ENCODE measurements around the gene FAM124A. TPM values are rescaled to one million over a fixed set of nuclear protein-coding genes. Genes with fewer than 3 reads are reported as not detected.

Gene FAM124A
- total and polyA plus RNA-seq, 2 of the 8 experiments (the other 6 are each of a cell fraction or from before 2014, with no cell fraction given): 40.7 to 49.9 TPM

DNA sequence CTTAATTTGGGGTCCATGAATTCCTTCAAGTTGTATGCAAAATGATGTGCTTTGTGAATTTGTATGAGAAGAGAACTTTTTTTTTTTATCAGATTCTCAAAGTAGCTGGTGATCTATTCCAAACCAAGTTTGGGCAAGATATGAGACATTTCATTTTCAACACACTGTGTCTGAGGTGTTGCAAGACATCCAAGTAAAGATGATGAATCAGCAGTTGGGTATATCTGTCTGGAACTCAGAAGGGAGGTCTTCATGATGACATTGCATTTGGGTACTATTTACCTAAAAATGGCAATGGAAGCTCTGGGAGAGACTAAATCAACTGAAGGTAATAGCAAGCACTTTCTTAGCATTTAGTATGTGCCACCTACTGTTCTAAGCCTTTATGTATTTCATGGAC is 2.8 kb downstream of the FAM124A start:
- Histone ChIP-seq H4K5ac (ENCODE audit: insufficient read length, low read depth, low read length) (no peak overlapping the region), H2BK20ac (ENCODE audit: low read length) (no peak overlapping the region), H3K23me2 (ENCODE audit: low read depth, low read length) (peaks cover 7% of the 10 kb centered on the region), H3K27ac (ENCODE audit: low read depth, low read length) (no peak overlapping the region), H3K27me3 (replicated peaks in 1 of 4; ENCODE audit: control insufficient read depth in 3 of 4, extremely low read depth in 1 of 4, insufficient read depth in 3 of 4, low read length in 3 of 4) (no peaks in the 10 kb centered on the region), H2BK12ac (ENCODE audit: low read depth, low read length) (0 out of 2 replicates have a peak overlapping the region, but pooled peaks have one; percentile 41), H3K4me3 (ENCODE audit: extremely low read depth in 1 of 4, insufficient read depth in 2 of 4, low read depth in 3 of 4, low read length in 4 of 4) (peak overlapping the region in 2 of 4 experiments; percentile 7 to 89; a peak in 3 of 8 replicates), H2BK120ac (replicated peaks; ENCODE audit: low read depth, low read length) (no peak overlapping the region), H3K4me1 (replicated peaks in 1 of 4; ENCODE audit: control insufficient read depth in 3 of 4, insufficient read depth in 4 of 4, low read length in 3 of 4) (peaks cover 10 to 40% (median 26%) of the 10 kb centered on the region in 4 experiments), H3K9ac (replicated peaks in 1 of 4; ENCODE audit: extremely low read depth in 1 of 4, low read depth in 3 of 4, low read length in 3 of 4) (no peak overlapping the region), H2BK5ac (ENCODE audit: low read depth, low read length) (0 out of 2 replicates have a peak overlapping the region, but pooled peaks have one; percentile 66), H3K79me1 (ENCODE audit: low read depth, low read length) (peaks cover 3% of the 10 kb centered on the region), H3K79me2 (ENCODE audit: control insufficient read depth in 1 of 2, insufficient read depth in 2 of 2, low read length in 2 of 2) (peaks cover 5 to 74% of the 10 kb centered on the region in 2 experiments), H3K4me2 (ENCODE audit: insufficient read depth in 1 of 2, low read depth in 2 of 2, low read length in 2 of 2) (peak overlapping the region; percentile 37 to 84), H3K18ac (ENCODE audit: extremely low read depth, low read length) (peak overlapping the region; percentile 42; the same call in 1 of the 2 replicates), H4K91ac (replicated peaks; ENCODE audit: insufficient read length, low read length) (no peak overlapping the region), H3K56ac (replicated peaks; ENCODE audit: insufficient read length, low read depth, low read length) (no peak overlapping the region), H3K4ac (replicated peaks; ENCODE audit: insufficient read length, low read depth, low read length) (no peak overlapping the region), H3K36me3 (ENCODE audit: control insufficient read depth in 2 of 4, insufficient read depth in 4 of 4, low read length in 3 of 4) (peaks cover 3 to 28% (median 8%) of the 10 kb centered on the region in 4 experiments; a peak in 6 of 8 replicates), H3K14ac (ENCODE audit: insufficient read length) (no peak overlapping the region), H2AFZ (ENCODE audit: low read length) (no peak overlapping the region), H2AK5ac (ENCODE audit: low read depth, low read length) (0 out of 2 replicates have a peak overlapping the region, but pooled peaks have one; percentile 46), H4K20me1 (replicated peaks in 1 of 2; ENCODE audit: control insufficient read depth in 1 of 2, insufficient read depth in 2 of 2, low read length in 2 of 2) (peaks cover 0 to 6% of the 10 kb centered on the region in 2 experiments), H2BK15ac (ENCODE audit: low read length) (no peak overlapping the region), H3K9me3 (ENCODE audit: insufficient read depth in 2 of 2, low read depth in 1 of 2, low read length in 1 of 2) (no peaks in the 10 kb centered on the region), H3K23ac (ENCODE audit: insufficient read length) (no peak overlapping the region), H4K8ac (ENCODE audit: extremely low read depth, insufficient read depth, low read length) (no peak overlapping the region)
- FAIRE-seq (no peak), DNase-seq (ENCODE audit: low read depth in 1 of 2, low spot score in 2 of 2) (no peak)
- ChIA-PET CTCF (ENCODE audit: partially characterized antibody) (interaction anchor here (0.6 to 4.2 kb wide), 16 partner anchors 8 to 245 kb away, joined by 3 to 38 read pairs (median 6); no protein-coding TSS in a partner anchor), POLR2A (ENCODE audit: partially characterized antibody) (interaction anchor here (0.6 to 11.1 kb wide), 16 partner anchors 11 to 375 kb away, joined by 3 to 160 read pairs (median 6); no protein-coding TSS in a partner anchor)
- TF ChIP-seq SAP30 (IDR thresholded peaks at IDR 0.05; ENCODE audit: insufficient read depth, insufficient replicate concordance, low read length): no peak
- no peak for TF ChIP-seq SP1 (IDR thresholded peaks at IDR 0.05; ENCODE audit: low read depth, low read length)
- TF ChIP-seq, protein P1, sequence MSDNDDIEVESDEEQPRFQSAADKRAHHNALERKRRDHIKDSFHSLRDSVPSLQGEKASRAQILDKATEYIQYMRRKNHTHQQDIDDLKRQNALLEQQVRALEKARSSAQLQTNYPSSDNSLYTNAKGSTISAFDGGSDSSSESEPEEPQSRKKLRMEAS (IDR thresholded peaks at IDR 0.05): no peak
- no peak for TF ChIP-seq SP4 (IDR thresholded peaks at IDR 0.05; ENCODE audit: low read length)
- TF ChIP-seq MAFK (IDR thresholded peaks at IDR 0.05; ENCODE audit: low read depth, low read length): 0 out of 2 replicates have a peak, but pooled peaks have one; percentile 28

Data from H1 (cell line).